ENCODE data around the gene PTP4A2.

DNA sequence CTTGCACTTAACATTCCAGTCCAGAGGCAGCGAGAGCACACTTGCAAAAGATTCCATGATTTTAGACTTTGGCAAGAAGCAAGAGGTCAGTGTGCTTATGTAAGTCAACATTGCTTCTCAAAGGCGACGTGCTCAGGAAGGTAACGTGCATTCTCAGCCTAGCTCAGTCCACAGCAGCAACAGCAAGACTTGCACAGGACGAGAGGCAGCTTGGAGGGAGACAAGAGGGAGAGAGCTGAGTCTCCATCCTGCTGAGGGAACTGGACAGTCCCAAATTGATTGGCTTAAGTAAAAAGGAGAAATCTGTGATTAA lies 56.5 kb downstream of the PTP4A2 start:
- TF ChIP-seq CTCF (IDR thresholded peaks at IDR 0.05) (no peak), POLR2AphosphoS5 (IDR thresholded peaks at IDR 0.05) (no peak), POLR2A (IDR thresholded peaks at IDR 0.05) (no peak)

Measured in breast epithelium (tissue), 3 donors.